Thoracic aorta (tissue), 2 donors: Measurements from ENCODE around the gene RPS6KB2. TPM values are rescaled to one million over a fixed set of nuclear protein-coding genes. Genes with fewer than 3 reads are reported as not detected.

Source experiments
- ATAC-seq: fragments of 150-250 bp; one replicate; pipeline ENCODE4 v1.8.0; 2017; ENCODE audit warnings: low read depth; ENCODE audit not compliant: insufficient number of reproducible peaks, low FRiP score
- DNase-seq: peaks from one replicate; pipeline ENCODE4 v3.0.0-alpha.2; 2020; ENCODE audit warnings: low spot score
- H3K27ac ChIP-seq, 2 donors: fragments of 200-600 bp; sonication (generic); 1 replicate in 1 of 2; 2 replicates in 1 of 2; pipeline ENCODE4 v1.5.1; 2016; ENCODE audit warnings: mild to moderate bottlenecking in 2 of 2, moderate library complexity in 2 of 2
- H3K27me3 ChIP-seq: fragments of 200-600 bp; sonication (generic); replicated peaks from 2 replicates; pipeline ENCODE4 v1.6.0; 2016; ENCODE audit warnings: mild to moderate bottlenecking; ENCODE audit not compliant: insufficient read depth
- H3K36me3 ChIP-seq: fragments of 200-600 bp; sonication (generic); one replicate; pipeline ENCODE4 v1.5.1; 2016
- H3K4me1 ChIP-seq, 2 donors: fragments of 200-600 bp; sonication (generic); 1 replicate in 1 of 2; 2 replicates in 1 of 2; pipeline versions ENCODE4 v1.5.1 to v1.6.0; 2016; ENCODE audit warnings: low read depth in 2 of 2, mild to moderate bottlenecking in 1 of 2; ENCODE audit not compliant: control insufficient read depth in 1 of 2
- H3K4me3 ChIP-seq: fragments of 200-600 bp; sonication (generic); 2 replicates; pipeline ENCODE4 v1.5.1; 2016; ENCODE audit warnings: mild to moderate bottlenecking
- H3K9me3 ChIP-seq: fragments of 200-600 bp; sonication (generic); 2 replicates; pipeline ENCODE4 v1.5.1; 2016
- total RNA-seq, 2 donors: library from RNA; depleted of rRNA; stranded (reverse); fragments of >200 nt; gene quantifications; one replicate each; pipeline versions ENCODE4 v1.1.0 to v1.2.3, GENCODE V29; 2016
- TF ChIP-seq, protein P1 (sequence below): fragments of 200-600 bp; sonication (generic); IDR thresholded peaks from one replicate; pipeline ENCODE4 v1.5.1; 2019; ENCODE audit warnings: antibody characterized with exemption

RPS6KB2 gene
- total RNA-seq, 2 donors from 2014 or later = 68.3 to 69.3 TPM

DNA sequence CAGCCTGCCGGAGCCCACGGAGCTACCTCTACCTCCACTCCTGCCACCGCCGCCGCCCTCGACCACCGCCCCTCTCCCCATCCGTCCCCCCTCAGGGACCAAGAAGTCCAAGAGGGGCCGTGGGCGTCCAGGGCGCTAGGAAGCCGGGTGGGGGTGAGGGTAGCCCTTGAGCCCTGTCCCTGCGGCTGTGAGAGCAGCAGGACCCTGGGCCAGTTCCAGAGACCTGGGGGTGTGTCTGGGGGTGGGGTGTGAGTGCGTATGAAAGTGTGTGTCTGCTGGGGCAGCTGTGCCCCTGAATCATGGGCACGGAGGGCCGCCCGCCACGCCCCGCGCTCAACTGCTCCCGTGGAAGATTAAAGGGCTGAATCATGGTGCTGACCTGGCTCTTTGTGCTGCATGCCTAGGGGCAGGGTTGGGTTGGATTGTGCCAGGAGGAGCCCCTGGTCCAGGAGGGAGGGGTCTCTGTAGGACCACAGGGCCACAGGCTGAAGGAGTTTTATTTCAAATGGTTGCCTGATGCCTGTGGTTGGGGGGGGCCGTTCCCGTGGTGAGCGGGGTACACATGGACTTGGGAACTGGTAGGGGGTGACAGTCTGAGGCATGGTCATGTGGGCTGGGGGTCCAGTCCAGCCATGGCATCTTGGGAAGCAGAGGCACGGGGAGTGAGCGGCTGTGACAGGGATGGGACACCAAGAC, 6.9 kb downstream of the RPS6KB2 start:
- Histone ChIP-seq H3K9me3 (no peaks in the 10 kb centered on the region), H3K4me1 (peaks cover 3 to 20% of the 10 kb centered on the region in 2 donors), H3K27ac (no peak overlapping the region), H3K4me3 (no peak overlapping the region), H3K36me3 (peaks cover 41% of the 10 kb centered on the region), H3K27me3 (no peaks in the 10 kb centered on the region)
- TF ChIP-seq, protein P1, sequence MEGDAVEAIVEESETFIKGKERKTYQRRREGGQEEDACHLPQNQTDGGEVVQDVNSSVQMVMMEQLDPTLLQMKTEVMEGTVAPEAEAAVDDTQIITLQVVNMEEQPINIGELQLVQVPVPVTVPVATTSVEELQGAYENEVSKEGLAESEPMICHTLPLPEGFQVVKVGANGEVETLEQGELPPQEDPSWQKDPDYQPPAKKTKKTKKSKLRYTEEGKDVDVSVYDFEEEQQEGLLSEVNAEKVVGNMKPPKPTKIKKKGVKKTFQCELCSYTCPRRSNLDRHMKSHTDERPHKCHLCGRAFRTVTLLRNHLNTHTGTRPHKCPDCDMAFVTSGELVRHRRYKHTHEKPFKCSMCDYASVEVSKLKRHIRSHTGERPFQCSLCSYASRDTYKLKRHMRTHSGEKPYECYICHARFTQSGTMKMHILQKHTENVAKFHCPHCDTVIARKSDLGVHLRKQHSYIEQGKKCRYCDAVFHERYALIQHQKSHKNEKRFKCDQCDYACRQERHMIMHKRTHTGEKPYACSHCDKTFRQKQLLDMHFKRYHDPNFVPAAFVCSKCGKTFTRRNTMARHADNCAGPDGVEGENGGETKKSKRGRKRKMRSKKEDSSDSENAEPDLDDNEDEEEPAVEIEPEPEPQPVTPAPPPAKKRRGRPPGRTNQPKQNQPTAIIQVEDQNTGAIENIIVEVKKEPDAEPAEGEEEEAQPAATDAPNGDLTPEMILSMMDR = no peak
- no peak for DNase-seq
- ATAC-seq = no peak

DNA sequence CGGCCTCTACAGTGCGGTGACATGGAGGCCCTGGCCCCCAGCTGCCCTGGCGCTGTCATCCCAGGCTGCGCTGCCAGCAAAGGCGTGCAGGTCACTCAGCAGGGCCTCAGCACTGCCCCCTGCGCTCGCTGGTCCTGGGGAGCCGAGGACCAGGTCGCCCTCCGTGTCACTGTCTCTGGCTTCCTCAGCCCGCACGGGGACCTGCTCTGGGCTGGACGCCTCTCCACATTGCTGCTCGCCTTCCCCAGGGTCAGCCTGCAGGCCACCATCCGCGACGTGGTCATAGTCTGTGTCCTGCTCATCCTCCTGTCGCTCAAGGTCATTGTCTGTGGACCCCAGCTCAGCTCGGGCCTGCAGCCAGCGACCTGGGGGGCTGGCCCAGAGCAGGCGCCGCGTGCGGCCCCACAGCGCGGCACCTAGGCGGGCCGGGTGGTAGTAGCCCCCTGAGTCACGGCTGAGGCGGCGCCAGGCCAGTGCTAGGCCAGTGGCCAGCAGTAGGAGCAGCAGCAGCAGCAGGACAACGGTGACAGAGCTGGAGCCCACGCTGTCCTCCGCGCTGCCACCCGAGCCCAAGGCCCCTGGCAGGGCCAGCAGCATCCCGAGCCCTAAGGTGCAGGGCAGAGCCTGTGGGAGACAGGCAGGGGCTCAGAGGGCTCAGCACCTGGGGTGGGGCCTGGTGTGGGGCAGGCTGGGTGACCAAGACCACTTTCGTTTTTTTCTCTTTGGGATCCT, 7.6 kb downstream of the RPS6KB2 start:
- TF ChIP-seq, protein P1 = no peak
- Histone ChIP-seq H3K4me3 (peak overlapping the region; percentile 14), H3K27me3 (no peaks in the 10 kb centered on the region), H3K9me3 (no peaks in the 10 kb centered on the region), H3K27ac (peak overlapping the region in 1 of 2 donors; percentile 41), H3K4me1 (peaks cover 6 to 25% of the 10 kb centered on the region in 2 donors), H3K36me3 (peaks cover 42% of the 10 kb centered on the region)
- ATAC-seq (no peak), DNase-seq (no peak)

DNA sequence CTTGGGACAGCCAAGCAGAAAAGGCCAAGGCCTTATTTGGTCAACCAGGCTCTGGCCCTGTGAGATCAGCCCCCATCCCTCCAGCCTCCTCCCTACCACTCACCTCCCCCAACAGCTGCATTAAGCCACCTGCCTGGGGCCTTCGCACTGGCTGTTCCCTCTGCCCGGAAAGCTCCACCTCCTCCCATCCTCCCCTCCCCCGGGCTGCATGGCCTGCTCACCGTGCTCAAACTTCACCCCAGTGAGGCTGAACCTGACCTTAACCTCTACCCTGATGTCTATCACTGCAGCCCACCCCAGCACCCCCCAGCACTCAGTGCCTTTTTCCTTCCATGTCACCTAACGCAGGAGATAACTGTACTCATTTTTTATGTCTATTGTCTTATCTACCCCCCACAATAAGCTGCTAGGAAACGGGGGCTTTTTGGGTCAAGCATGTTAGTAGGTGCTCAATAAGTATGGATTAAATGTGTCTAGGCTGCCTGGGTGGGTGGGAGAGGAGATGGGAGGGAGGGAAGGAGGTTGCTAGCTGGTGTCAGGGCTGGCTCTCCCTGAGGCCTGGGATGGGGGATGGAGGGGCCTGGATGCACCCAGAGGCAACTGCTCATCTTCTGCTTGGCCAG, 8.3 kb downstream of the RPS6KB2 start:
- no peaks in the 10 kb centered on the region for H3K9me3 ChIP-seq
- H3K36me3 ChIP-seq = peaks cover 36% of the 10 kb centered on the region
- H3K4me3 ChIP-seq = peak overlapping the region; percentile 45
- H3K27ac ChIP-seq = peak overlapping the region in 1 of 2 donors; percentile 41
- TF ChIP-seq, protein P1 = no peak
- no peaks in the 10 kb centered on the region for H3K27me3 ChIP-seq
- DNase-seq (no peak), ATAC-seq (no peak)
- peaks cover 6 to 25% of the 10 kb centered on the region in 2 donors for H3K4me1 ChIP-seq

DNA sequence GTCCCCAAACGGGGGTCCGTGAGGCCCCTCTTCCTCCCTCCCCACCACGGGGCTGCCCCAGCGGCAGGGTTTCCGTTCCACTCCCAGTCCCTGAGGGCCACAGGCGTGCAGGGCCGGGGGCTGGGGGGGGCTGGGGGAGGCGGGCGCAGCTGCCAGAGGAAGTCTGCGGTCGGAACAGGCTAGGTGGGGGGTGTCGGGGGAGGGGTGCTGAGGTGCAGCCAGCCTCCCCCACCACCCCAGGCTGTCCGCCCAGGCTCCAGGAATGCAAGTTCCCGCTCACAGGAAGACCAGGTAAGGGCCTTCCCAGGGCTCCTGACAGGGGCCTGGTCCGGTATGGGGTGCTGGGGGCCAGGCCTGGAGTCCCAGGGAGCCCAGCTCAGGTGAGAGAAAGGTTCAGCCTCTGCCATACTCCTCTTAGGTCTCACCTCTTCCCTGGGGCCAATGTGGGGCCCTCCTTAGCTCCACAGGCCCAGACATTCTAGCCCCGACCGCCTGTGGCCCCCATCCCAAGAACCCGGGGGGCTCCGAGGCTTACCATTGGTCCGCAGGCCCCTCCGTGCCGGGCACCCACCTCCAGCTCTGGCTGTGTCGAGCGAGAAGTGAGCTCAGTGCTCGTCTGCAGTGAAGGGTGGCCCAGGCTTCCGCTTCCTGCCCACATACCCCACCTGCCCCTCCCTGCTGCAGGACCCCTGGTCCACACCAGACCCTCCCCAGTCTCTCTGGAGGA, 9.0 kb downstream of the RPS6KB2 start, which contains the start of gene PTPRCAP:
PTPRCAP (minus strand) TSS at position 601 of the 727 bp plus-strand sequence; CDS start at position 538, 63 bp downstream.
- Histone ChIP-seq H3K4me3 (peak within 1 kb of the TSS; percentile 45), H3K4me1 (peaks cover 7 to 28% of the 10 kb centered on the region in 2 donors), H3K9me3 (no peaks in the 10 kb centered on the region), H3K36me3 (peaks cover 34% of the 10 kb centered on the region), H3K27ac (no peak within 1 kb of the TSS), H3K27me3 (no peaks in the 10 kb centered on the region)
- DNase-seq = no peak
- no peak for ATAC-seq
- TF ChIP-seq, protein P1 = no peak
